Measurements from ENCODE around the gene ITGA11. TPM values are rescaled to one million over a fixed set of nuclear protein-coding genes. Genes with fewer than 3 reads are reported as not detected.

ITGA11 gene
- total RNA-seq, 1 donor from 2014 or later: 7.1 TPM

DNA sequence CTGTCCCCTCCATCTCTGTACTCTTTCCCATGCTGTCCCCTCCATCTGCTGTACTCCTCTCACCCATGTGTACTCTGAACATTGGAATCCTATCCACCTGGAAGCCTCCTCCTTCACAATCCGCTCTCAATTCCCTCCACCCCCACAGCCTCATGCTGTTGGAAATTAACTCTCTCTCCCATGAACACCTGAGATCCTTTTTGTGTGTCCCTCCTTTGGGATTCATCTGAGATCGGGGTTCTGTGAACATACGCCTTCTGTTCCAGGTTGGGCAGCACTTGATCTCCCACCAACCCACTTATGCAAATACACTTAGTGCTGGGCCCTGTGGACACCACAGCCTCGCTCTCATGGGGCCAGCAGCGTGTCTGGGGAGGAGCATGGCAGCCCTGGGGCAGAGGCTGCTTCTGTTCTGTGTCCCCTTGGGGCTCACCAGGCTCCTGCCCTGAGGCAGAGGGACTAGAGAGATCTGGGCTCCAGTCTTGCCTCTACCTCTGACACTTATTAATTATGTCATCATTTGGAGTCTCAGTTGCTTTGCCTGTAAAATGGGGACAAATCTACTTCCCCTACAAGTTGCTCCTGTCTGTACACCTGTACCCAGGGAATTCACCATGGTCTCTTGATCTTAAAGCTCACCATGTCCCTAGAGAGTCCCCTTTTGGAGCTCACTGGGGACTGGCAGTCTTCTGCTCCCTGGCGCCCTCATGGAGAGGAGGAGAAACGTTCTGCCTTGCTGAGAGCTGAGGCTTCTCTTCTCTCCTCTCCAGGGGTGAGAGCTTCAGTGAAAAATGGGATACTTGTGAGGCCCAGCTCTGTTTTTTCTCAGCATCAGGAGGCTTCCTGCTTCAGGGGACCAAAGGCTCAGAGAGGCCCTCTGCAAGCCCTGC is 42.7 kb downstream of the ITGA11 start:
- intact Hi-C loops (cut with DNase I): no loop called here
- Histone ChIP-seq H3K9me3 (no peaks in the 10 kb centered on the region), H3K4me1 (no peaks in the 10 kb centered on the region), H3K4me3 (no peak overlapping the region), H3K27me3 (no peaks in the 10 kb centered on the region), H3K27ac (no peak overlapping the region), H3K36me3 (no peaks in the 10 kb centered on the region)
- TF ChIP-seq, protein P1, sequence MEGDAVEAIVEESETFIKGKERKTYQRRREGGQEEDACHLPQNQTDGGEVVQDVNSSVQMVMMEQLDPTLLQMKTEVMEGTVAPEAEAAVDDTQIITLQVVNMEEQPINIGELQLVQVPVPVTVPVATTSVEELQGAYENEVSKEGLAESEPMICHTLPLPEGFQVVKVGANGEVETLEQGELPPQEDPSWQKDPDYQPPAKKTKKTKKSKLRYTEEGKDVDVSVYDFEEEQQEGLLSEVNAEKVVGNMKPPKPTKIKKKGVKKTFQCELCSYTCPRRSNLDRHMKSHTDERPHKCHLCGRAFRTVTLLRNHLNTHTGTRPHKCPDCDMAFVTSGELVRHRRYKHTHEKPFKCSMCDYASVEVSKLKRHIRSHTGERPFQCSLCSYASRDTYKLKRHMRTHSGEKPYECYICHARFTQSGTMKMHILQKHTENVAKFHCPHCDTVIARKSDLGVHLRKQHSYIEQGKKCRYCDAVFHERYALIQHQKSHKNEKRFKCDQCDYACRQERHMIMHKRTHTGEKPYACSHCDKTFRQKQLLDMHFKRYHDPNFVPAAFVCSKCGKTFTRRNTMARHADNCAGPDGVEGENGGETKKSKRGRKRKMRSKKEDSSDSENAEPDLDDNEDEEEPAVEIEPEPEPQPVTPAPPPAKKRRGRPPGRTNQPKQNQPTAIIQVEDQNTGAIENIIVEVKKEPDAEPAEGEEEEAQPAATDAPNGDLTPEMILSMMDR (IDR thresholded peaks at IDR 0.05): no peak
- DNase-seq: peak; percentile 32
- ATAC-seq: no peak

DNA sequence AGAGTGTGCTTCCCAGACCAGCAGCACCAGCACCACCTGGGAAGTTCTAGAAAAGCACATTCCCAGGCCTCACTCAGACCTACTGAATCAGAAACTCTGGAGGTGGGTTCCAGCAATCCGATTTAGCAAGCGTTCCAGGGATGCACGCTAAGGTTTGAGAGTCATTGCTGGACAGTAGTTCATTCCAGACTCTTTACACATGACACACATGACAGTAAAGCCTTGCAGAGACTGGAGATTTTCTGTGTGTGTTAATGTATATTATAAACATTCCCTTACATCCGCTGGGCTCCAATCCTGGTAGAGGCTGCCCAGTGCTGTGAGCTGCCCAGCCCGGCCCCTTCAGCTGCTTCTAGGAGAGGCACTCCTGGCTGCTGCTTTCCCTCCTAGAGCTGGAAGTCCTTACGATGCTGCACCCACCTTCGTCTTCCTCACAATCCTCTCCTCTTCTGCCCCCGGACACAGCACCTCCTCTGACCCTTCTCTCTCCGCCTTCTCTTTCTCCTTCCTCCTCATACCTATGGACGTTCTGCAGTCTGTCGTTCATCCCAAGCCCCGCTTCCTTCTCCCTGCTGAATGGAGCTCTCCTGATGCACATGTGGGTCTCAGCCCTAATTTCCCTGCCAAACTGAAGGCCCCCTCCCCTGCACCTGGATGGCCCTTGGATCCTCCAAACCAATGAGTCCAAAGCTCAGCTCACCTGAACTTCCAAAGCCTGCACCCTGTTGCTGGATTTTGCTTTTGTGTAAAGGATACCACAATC is 44.4 kb downstream of the ITGA11 start:
- Histone ChIP-seq H3K4me1 (no peaks in the 10 kb centered on the region), H3K27me3 (no peaks in the 10 kb centered on the region), H3K9me3 (no peaks in the 10 kb centered on the region), H3K27ac (no peak overlapping the region), H3K4me3 (no peak overlapping the region), H3K36me3 (no peaks in the 10 kb centered on the region)
- DNase-seq (peak; percentile 10), ATAC-seq (no peak)
- TF ChIP-seq, protein P1 (IDR thresholded peaks at IDR 0.05): no peak
- intact Hi-C loops (cut with DNase I): no loop called here

DNA sequence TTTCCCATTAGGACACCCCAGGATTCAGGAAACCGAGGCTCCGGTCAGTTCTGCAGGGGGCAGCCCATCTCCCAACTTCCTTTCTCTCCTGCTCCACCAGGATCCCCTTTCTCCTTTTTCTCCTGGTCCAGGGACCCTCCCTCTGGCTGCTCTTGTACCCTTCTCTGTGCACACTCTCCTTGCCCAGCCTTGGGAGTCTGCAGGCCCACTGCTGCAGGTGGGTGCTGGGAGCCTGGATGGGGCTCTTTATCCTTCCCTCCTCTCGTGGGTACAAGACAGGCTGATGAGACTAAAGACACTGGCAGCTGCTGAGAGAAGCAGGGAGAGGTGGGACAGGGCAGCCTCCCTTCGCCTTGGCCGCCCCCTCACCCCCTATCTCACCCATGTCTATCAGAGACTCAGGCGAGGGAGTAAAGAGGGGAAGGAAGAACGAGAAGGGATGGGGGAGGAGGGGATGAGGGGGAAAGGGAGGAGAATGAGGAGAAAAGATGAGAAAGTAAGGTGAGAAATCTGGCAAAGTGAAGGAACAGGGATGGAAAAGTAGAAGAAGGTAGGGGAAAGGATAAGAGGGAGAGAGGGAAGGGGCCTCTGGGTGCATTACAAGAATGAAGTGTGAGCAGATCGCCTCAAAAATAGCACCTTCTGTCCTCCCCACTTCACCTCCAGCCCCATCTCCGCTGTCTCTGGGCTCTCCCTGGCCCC is 45.2 kb downstream of the ITGA11 start:
- Histone ChIP-seq H3K27ac (no peak overlapping the region), H3K9me3 (no peaks in the 10 kb centered on the region), H3K36me3 (no peaks in the 10 kb centered on the region), H3K4me1 (no peaks in the 10 kb centered on the region), H3K27me3 (no peaks in the 10 kb centered on the region), H3K4me3 (no peak overlapping the region)
- TF ChIP-seq, protein P1 (IDR thresholded peaks at IDR 0.05): no peak
- no peak for ATAC-seq
- intact Hi-C loops (cut with DNase I): no loop called here
- DNase-seq: peak; percentile 36

DNA sequence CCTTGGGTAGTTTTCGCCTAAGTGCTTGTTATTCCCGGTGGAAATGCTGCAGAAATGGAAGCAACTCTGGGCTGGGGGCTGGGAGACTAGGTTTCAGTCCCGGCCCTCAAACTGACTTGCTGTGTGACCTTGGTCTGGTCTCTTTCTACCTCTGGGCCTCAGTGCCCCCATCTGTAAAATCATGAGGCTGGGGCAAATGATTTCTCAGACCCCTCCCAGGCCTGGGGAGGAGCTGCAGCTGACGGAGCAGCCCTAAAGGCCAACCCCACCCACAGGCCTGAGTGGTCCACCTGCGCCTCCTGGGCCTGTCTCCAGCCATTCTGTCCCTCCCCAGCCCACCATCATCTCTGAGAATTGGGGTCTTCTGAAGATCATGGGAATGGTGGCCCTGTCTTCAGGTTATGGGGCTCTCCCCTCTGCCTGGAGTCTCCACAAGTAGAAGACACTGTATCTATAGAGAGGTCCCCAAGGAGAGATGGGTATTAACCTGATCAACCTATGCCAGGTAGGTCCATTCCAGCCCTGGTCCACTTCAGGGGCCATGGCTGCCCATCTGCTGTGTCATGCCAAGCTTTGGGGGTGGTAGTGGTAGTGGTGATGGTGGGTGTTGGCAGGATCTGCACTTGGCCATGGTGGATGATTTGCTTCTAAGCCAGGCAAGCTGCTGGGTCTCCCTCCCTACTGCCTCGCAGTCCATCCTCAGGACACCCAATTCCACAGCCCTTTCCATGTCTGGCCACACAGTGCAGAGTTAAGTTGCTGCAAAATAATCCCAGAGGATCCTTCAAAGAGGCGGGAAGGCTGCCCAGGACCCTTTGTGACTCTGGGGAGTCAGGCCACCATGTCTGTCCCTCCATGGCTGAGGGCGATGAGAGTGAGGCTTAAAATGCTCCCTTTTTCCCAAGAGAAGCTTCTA is 46.0 kb downstream of the ITGA11 start:
- intact Hi-C loops (cut with DNase I): no loop called here
- Histone ChIP-seq H3K9me3 (no peaks in the 10 kb centered on the region), H3K4me1 (no peaks in the 10 kb centered on the region), H3K4me3 (no peak overlapping the region), H3K27me3 (no peaks in the 10 kb centered on the region), H3K36me3 (no peaks in the 10 kb centered on the region), H3K27ac (no peak overlapping the region)
- ATAC-seq (no peak), DNase-seq (peak; percentile 20)
- TF ChIP-seq, protein P1 (IDR thresholded peaks at IDR 0.05): no peak

- TF ChIP-seq, protein P1 (IDR thresholded peaks at IDR 0.05): no peak
- Histone ChIP-seq H3K9me3 (no peaks in the 10 kb centered on the region), H3K27ac (no peak overlapping the region), H3K27me3 (no peaks in the 10 kb centered on the region), H3K36me3 (no peaks in the 10 kb centered on the region), H3K4me1 (no peaks in the 10 kb centered on the region), H3K4me3 (no peak overlapping the region)
- ATAC-seq: no peak
- peak; percentile 29 for DNase-seq
- intact Hi-C loops (cut with DNase I): no loop called here
Observed at GRCh38 chr15:68385240-68385561, 46.8 kb downstream of the ITGA11 start.
